Prostate gland (tissue), 2 donors: ENCODE results near the gene ECE1. TPM values are rescaled to one million over a fixed set of nuclear protein-coding genes. Genes with fewer than 3 reads are reported as not detected.

Experiments used
- DNase-seq: peaks from one replicate; pipeline ENCODE4 v3.0.0-alpha.2; 2019; ENCODE audit warnings: low spot score
- H3K27ac ChIP-seq, 2 donors: fragments of 200-600 bp; sonication (generic); 2 replicates each; pipeline ENCODE4 v1.5.1; 2017 to 2019
- H3K27me3 ChIP-seq: fragments of 200-600 bp; sonication (generic); replicated peaks from 2 replicates; pipeline ENCODE4 v1.5.1; 2019; ENCODE audit not compliant: insufficient read depth
- H3K36me3 ChIP-seq, 2 donors: fragments of 200-600 bp; sonication (generic); 1 replicate in 1 of 2; 2 replicates in 1 of 2; pipeline versions ENCODE4 v1.5.1 to v1.8.1; 2017 to 2019
- H3K4me1 ChIP-seq: fragments of 200-600 bp; sonication (generic); replicated peaks from 2 replicates; pipeline ENCODE4 v1.5.1; 2019
- H3K4me3 ChIP-seq, 2 donors: fragments of 200-600 bp; sonication (generic); 2 replicates each; pipeline ENCODE4 v1.5.1; 2017 to 2019
- H3K9me3 ChIP-seq: fragments of 200-600 bp; sonication (generic); 2 replicates; pipeline ENCODE4 v1.5.1; 2017
- POLR2A ChIP-seq: fragments of 450-650 bp; IDR thresholded peaks from one replicate; pipeline ENCODE4 v1.6.1; 2016; ENCODE audit warnings: antibody characterized with exemption, mild to moderate bottlenecking
- POLR2AphosphoS5 ChIP-seq: sonication (generic); formaldehyde crosslinking; IDR thresholded peaks from one replicate; pipeline ENCODE4 v1.6.1; 2017; ENCODE audit warnings: antibody characterized with exemption
- WGBS: methylation state at CpG from one replicate; pipeline ENCODE4 v1.1.5; 2018; 5-methylcytosine and 5-hydroxymethylcytosine counted together
- intact Hi-C: fragments of 100-400 bp; cut with DNase I; formaldehyde crosslinking; loops from one replicate; pipeline ENCODE4 v1.14.2; 2022
- total RNA-seq, 2 donors: library from RNA; depleted of rRNA; stranded (reverse); fragments of >200 nt; gene quantifications; one replicate each; pipeline ENCODE4 v1.1.0, GENCODE V29; 2016
- TF ChIP-seq, protein P1 (sequence below), 4 experiments: fragments of 200-600 bp in 2 of 4; fragments of 450-650 bp in 2 of 4; sonication (generic) in 2 of 4; IDR thresholded peaks; 1 replicate in 3 of 4; 2 replicates in 1 of 4; pipeline ENCODE4 v1.5.1; 2016 to 2019; ENCODE audit warnings: antibody characterized with exemption in 4 of 4, mild to moderate bottlenecking in 2 of 4, moderate library complexity in 2 of 4

Gene ECE1
- total RNA-seq, 2 donors from 2014 or later: 113 to 146 TPM

DNA sequence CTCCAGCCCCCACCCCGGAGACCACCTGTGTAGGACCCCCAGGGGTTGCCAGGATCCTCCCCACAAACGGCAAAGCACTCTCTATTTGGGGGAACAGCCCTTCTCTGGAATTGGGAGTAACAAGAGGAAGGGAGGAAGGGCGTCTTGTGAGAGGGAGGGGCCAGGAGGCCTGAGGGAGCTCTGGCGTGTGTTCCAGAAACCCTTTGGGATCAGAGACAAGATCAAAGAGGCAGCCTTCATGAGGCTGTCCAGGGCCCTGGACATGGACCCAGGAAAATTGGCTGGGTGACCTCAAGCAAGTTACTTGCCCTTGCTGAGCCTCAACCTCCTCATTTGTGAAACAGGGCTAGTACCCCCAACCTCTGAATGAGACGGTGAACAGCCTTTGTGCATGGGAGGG, 18.1 kb upstream of the ECE1 start:
- H3K36me3 ChIP-seq: no peaks in the 10 kb centered on the region
- H3K4me1 ChIP-seq: peaks cover 14% of the 10 kb centered on the region
- no peaks in the 10 kb centered on the region for H3K9me3 ChIP-seq
- DNase-seq: no peak
- peak overlapping the region; percentile 16 to 32 for H3K27ac ChIP-seq
- intact Hi-C loops: no loop called here
- no peaks in the 10 kb centered on the region for H3K27me3 ChIP-seq
- WGBS: 31% methylated on average over 5 of the region's 5 CpGs
- no peak overlapping the region for H3K4me3 ChIP-seq
- TF ChIP-seq POLR2AphosphoS5 (no peak), POLR2A (no peak)
- TF ChIP-seq, protein P1, sequence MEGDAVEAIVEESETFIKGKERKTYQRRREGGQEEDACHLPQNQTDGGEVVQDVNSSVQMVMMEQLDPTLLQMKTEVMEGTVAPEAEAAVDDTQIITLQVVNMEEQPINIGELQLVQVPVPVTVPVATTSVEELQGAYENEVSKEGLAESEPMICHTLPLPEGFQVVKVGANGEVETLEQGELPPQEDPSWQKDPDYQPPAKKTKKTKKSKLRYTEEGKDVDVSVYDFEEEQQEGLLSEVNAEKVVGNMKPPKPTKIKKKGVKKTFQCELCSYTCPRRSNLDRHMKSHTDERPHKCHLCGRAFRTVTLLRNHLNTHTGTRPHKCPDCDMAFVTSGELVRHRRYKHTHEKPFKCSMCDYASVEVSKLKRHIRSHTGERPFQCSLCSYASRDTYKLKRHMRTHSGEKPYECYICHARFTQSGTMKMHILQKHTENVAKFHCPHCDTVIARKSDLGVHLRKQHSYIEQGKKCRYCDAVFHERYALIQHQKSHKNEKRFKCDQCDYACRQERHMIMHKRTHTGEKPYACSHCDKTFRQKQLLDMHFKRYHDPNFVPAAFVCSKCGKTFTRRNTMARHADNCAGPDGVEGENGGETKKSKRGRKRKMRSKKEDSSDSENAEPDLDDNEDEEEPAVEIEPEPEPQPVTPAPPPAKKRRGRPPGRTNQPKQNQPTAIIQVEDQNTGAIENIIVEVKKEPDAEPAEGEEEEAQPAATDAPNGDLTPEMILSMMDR (IDR thresholded peaks at IDR 0.05): no peak

DNA sequence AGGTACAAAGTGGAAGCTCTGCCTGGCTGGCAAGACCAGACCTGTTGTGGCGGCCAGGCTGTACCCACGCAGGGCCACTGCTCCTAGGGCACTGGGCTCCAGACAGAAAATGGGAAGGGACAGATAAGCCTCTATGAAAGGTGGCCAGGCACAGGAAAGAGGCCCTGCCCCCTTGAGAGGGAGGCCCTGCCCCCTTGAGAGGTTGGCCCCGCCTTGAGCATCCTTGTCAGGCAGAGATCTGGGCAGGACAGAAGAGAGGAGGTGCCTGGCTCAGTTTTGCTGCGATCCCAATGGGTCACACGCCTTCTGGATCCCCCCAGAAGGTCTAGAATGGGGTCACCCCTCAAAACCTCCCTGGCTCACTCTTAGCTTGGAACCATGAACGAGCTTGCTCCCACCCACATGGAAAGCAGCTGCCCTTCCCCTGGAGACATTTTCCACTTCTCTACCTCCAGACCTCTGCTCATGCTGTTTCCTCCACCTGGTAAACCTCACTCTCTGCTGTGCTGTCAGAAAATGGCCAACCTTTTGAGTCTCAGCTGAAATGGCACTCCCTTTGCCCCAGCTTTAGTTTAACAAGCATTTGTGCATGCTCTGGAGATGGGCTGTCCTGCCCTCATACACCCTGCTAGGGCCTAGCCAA, 17.5 kb upstream of the ECE1 start:
- Histone ChIP-seq H3K27me3 (no peaks in the 10 kb centered on the region), H3K9me3 (no peaks in the 10 kb centered on the region), H3K27ac (peak overlapping the region; percentile 16 to 32), H3K36me3 (no peaks in the 10 kb centered on the region), H3K4me3 (no peak overlapping the region), H3K4me1 (peaks cover 14% of the 10 kb centered on the region)
- TF ChIP-seq, protein P1 (IDR thresholded peaks at IDR 0.05): no peak
- no peak for DNase-seq
- intact Hi-C loops: no loop called here
- WGBS: 57% methylated on average over 6 of the region's 6 CpGs

DNA sequence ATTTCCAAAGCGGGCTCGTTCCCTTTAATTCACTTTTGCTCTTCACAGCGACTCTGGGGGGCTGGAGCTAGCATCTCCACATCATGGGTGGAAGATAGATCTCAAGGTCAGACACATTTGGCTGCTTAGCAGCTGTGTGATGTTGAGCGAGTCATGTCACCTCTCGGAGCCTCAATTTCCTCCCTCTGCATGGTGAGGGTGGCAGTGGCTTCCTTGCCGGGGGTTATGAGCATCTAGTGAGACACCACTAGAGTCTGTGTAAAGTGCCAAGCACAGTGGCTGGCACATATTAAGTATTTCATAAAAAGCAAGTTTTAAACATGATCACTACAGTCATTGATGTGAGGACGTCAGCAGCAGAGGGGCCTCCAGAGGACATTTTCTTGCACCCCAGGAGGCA, 16.9 kb upstream of the ECE1 start:
- no peaks in the 10 kb centered on the region for H3K9me3 ChIP-seq
- H3K36me3 ChIP-seq: no peaks in the 10 kb centered on the region
- DNase-seq: no peak
- H3K4me3 ChIP-seq: no peak overlapping the region
- 90% methylated on average over 7 of the region's 7 CpGs for WGBS
- H3K27me3 ChIP-seq: no peaks in the 10 kb centered on the region
- no peak overlapping the region for H3K27ac ChIP-seq
- TF ChIP-seq, protein P1 (IDR thresholded peaks at IDR 0.05): no peak
- TF ChIP-seq POLR2A (no peak), POLR2AphosphoS5 (no peak)
- intact Hi-C loops: no loop called here
- peaks cover 14% of the 10 kb centered on the region for H3K4me1 ChIP-seq

DNA sequence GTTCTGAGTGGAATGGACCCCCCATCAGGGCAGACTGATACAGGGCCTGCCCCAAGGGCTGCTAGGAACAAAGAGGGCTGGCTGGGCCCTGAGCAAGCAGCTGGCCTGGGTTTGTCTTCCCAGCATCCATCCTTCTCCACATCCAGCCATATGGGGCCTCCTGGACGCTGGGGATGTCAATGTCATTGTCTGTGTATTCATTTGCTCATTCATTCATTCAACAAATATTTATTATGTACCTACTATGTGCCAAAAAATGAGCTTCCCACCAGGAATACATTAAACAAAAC, 15.6 kb upstream of the ECE1 start:
- no peak for DNase-seq
- intact Hi-C loops: no loop called here
- Histone ChIP-seq H3K4me1 (peaks cover 14% of the 10 kb centered on the region), H3K36me3 (no peaks in the 10 kb centered on the region), H3K27me3 (no peaks in the 10 kb centered on the region), H3K9me3 (no peaks in the 10 kb centered on the region), H3K4me3 (no peak overlapping the region), H3K27ac (no peak overlapping the region)
- TF ChIP-seq POLR2AphosphoS5: no peak
- TF ChIP-seq, protein P1 (IDR thresholded peaks at IDR 0.05): no peak
- no peak for TF ChIP-seq POLR2A
- WGBS: 70% methylated on average over 1 of the region's 1 CpG

DNA sequence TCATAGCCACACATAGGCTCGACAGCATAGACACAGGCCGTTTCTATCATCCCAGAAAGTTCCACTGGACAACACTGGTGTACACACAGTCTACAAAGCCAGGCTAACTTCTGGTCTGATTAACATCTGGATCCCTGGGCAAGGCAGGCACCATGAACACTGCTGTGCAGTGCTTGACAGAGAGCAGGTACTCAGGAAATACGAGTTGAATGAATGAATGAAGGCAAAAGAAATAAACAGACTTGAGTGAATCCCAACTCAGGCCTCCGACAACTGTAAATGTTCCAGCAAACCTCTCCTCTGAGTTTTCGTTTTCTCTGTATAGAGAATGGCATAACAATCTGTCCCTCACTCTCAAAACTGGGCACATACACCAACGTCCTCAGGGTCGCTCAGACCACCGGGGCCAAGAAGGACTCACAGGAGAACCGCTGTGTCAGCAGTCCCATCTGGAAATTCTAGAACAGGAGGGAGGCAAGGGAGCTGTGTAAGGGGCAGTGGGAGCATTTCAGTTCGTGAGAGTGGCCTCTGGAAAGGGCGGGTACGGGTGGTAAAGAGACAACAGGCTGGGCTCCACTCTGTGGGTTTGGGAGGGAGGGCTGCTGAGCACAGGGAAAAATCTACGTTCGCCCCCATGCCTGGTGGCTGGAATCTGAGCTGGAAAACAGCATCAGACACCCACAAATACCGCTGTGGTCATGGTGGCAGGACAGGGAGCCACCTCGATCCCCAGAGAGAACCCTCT, 15.1 kb upstream of the ECE1 start:
- Histone ChIP-seq H3K9me3 (no peaks in the 10 kb centered on the region), H3K4me3 (no peak overlapping the region), H3K36me3 (no peaks in the 10 kb centered on the region), H3K4me1 (peaks cover 14% of the 10 kb centered on the region), H3K27me3 (no peaks in the 10 kb centered on the region), H3K27ac (no peak overlapping the region)
- WGBS: 87% methylated on average over 16 of the region's 16 CpGs
- no peak for TF ChIP-seq POLR2A
- TF ChIP-seq, protein P1 (IDR thresholded peaks at IDR 0.05): no peak
- no peak for TF ChIP-seq POLR2AphosphoS5
- no peak for DNase-seq
- intact Hi-C loops: no loop called here
